Lower leg skin (tissue), 4 donors: ENCODE data around the gene PLXDC2. TPM values are rescaled to one million over a fixed set of nuclear protein-coding genes. Genes with fewer than 3 reads are reported as not detected.

ENCODE experiments used
- DNase-seq, 2 donors: peaks; one replicate each; pipeline ENCODE4 v3.0.0-alpha.2; 2019; ENCODE audit warnings: low spot score in 2 of 2
- H3K4me3 ChIP-seq: fragments of 200-600 bp; sonication (generic); 2 replicates; pipeline ENCODE4 v1.5.1; 2017; ENCODE audit warnings: mild to moderate bottlenecking, low read depth; ENCODE audit not compliant: poor library complexity, severe bottlenecking
- POLR2A ChIP-seq, 2 donors: fragments of 450-650 bp; IDR thresholded peaks; one replicate each; pipeline ENCODE4 v1.6.1; 2016 to 2017; ENCODE audit warnings: antibody characterized with exemption in 2 of 2, mild to moderate bottlenecking in 1 of 2, moderate library complexity in 1 of 2
- WGBS, 2 donors: methylation state at CpG; one replicate each; pipeline ENCODE4 v1.1.5; 2018; 5-methylcytosine and 5-hydroxymethylcytosine counted together
- intact Hi-C: fragments of 100-400 bp; cut with DNase I; formaldehyde crosslinking; loops from one replicate; pipeline ENCODE4 v1.15.0; 2023; ENCODE audit warnings: low total_unique reads
- total RNA-seq, 4 donors: library from RNA; depleted of rRNA; stranded (reverse); fragments of >200 nt; gene quantifications; one replicate each; pipeline ENCODE4 v1.1.0, GENCODE V29; 2016
- TF ChIP-seq, protein P1 (sequence below), 3 donors: fragments of 450-650 bp; IDR thresholded peaks; one replicate each; pipeline ENCODE4 v1.5.1; 2016; ENCODE audit warnings: antibody characterized with exemption in 3 of 3, mild to moderate bottlenecking in 3 of 3, moderate library complexity in 2 of 3

PLXDC2 gene
- total RNA-seq, 4 donors from 2014 or later, result 75.3 to 113 (median 95.3) TPM

DNA sequence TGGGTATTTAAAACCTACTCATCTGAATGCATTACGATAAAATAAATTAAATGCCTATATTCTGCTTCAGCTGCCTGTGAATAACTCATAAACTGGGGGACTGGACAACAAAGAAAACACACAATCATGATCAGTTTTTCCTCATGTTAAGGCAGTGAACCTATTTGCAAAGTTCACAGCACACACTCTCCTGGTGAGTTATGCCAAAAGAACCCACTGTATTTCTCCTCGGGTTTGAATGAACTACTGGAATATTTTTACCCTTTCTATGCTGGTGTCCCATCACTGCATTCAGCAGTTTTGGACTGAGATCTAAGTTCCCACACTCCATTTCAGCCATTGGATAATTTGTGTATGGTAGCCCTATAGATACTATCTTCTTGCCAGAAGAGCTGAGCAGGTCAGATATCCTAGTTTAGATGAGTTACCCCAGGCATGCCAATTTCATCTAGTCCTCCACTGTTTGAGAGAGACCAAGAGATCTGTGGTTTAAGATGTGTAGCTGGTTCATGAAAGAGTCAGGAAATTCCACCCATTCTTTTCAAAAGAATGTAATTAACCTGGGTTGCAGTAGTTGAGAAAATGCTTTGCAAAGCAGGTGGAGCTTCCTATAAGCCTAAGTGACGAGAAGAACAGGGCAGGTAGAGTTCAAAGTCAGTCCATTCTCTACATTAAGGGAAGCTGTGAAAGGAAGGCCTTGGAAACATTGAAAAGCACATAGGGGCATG is 101.7 kb downstream of the PLXDC2 start:
- H3K4me3 ChIP-seq, result no peak overlapping the region
- no peak for TF ChIP-seq POLR2A (IDR thresholded peaks at IDR 0.05)
- TF ChIP-seq, protein P1, sequence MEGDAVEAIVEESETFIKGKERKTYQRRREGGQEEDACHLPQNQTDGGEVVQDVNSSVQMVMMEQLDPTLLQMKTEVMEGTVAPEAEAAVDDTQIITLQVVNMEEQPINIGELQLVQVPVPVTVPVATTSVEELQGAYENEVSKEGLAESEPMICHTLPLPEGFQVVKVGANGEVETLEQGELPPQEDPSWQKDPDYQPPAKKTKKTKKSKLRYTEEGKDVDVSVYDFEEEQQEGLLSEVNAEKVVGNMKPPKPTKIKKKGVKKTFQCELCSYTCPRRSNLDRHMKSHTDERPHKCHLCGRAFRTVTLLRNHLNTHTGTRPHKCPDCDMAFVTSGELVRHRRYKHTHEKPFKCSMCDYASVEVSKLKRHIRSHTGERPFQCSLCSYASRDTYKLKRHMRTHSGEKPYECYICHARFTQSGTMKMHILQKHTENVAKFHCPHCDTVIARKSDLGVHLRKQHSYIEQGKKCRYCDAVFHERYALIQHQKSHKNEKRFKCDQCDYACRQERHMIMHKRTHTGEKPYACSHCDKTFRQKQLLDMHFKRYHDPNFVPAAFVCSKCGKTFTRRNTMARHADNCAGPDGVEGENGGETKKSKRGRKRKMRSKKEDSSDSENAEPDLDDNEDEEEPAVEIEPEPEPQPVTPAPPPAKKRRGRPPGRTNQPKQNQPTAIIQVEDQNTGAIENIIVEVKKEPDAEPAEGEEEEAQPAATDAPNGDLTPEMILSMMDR (IDR thresholded peaks at IDR 0.05), result no peak
- DNase-seq, result no peak
- intact Hi-C loops, result no loop called here
- 54 to 58% methylated on average over 3 of the region's 3 CpGs for WGBS, 2 donors

DNA sequence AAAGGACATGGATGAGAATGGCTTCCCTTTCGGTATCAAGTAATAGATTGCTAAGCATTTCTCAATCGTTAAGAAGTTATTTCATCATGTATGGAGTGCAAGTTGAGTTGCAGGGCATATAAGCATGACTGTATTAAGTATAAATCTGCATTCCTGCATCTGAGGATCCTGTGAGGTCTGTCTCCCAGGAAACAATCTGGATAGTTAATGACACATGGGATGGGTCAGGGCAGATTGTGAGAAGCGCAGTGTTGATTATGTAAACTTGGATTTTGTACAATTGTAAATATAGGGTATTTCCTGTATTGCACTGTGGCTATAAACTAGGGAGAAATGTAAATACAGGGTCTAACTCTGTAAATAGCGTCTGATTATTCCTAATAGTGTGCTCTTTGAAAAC is 102.6 kb downstream of the PLXDC2 start:
- H3K4me3 ChIP-seq, result no peak overlapping the region
- TF ChIP-seq, protein P1 (IDR thresholded peaks at IDR 0.05), result no peak
- no peak for TF ChIP-seq POLR2A (IDR thresholded peaks at IDR 0.05)
- intact Hi-C loops, result no loop called here
- WGBS, 2 donors, result 34 to 54% methylated on average over 4 of the region's 4 CpGs
- no peak for DNase-seq

DNA sequence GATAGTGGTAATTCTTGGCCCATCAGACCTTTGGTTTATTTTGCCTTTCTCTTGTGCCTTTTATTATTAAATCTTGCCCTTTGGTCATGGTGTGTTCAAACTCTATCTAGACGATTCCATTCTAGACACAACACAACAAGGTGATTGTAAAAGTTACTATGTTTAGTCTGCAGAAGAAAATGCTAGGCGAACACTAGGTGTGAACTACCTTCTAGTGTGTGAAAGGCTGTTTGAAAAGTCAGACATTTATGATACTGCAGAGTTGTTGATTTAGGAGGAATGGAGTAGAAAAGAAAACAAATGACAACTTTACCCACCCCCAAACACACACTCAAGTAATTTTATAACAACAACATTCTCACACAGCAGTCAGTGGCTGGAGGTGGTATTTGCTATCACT is 103.4 kb downstream of the PLXDC2 start:
- no peak for DNase-seq
- intact Hi-C loops, result no loop called here
- WGBS, 2 donors, result 58 to 61% methylated on average over 2 of the region's 2 CpGs
- no peak overlapping the region for H3K4me3 ChIP-seq
- no peak for TF ChIP-seq POLR2A (IDR thresholded peaks at IDR 0.05)
- TF ChIP-seq, protein P1 (IDR thresholded peaks at IDR 0.05), result no peak

DNA sequence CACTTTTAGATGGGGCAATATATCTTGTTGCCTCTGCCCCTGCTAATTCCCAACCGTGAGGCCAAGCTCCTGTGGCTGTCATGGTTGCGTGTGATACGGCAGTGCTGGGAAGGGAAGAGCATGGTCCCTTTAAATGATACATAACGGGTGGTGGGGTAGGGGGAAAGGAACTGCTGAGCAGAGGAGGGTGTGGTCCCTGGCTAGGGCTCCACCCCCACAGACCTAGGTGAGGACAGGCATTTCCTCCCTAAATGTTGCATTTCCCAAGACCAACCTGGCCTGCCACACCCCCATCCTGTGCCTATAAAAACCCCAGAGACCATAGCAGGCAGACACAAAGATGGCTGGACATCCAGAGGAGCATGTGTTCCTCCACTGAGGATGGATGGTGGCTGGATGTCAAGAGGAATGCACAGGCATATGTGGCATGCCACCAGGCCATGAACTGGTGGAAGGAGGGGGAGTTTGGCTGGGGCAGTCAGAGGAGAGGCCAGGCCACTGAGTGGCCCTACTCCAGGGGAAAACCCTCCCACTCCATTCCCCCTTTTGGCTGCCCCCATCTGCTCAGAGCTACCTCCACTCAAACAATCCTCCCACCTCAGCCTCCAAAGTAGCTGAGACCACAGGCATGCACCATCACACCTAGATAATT is 104.0 kb downstream of the PLXDC2 start:
- 84 to 86% methylated on average over 4 of the region's 4 CpGs for WGBS, 2 donors
- intact Hi-C loops, result no loop called here
- no peak for DNase-seq
- no peak overlapping the region for H3K4me3 ChIP-seq
- TF ChIP-seq POLR2A (IDR thresholded peaks at IDR 0.05), result no peak
- TF ChIP-seq, protein P1 (IDR thresholded peaks at IDR 0.05), result no peak

DNA sequence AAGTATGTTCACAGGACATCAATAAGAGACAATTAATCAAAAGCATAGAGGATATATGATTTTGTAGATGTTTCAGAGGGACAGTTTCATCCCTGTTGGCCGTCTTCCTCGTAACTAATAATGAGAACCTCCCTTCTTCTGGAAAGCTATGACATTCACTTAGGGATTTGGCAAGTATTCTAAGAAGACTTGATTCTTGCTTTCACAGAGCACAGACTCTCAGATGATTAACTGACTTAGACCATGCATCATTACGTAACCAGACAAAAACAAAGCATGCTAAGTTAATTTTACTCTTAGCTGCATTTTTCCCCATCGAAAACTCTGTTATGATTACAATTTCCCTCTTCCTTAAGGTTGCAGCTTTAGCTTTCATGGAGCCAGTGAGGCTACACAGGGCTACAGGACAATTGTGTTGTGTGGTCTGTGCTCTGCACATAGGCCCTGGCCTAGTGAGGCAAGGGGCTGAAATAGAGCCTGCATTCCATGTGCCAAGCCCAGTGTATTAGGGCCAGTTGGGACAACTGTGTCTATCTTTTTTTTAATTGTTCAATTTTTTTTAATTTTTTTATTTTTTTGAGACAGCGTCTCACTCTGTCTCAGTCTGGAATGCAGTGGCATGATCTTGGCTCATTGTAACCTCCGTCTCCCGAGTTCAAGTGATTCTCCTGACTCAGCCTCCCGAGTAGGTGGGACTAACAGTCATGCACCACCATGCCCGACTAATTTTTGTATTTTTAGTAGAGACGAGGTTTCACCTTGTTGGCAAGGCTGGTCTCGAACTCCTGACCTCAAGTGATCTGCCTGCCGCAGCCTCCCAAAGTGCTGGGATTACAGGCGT is 105.3 kb downstream of the PLXDC2 start:
- WGBS, 2 donors, result 28 to 33% methylated on average over 13 of the region's 13 CpGs
- intact Hi-C loops, result no loop called here
- no peak for DNase-seq
- no peak overlapping the region for H3K4me3 ChIP-seq
- TF ChIP-seq, protein P1 (IDR thresholded peaks at IDR 0.05), result no peak
- TF ChIP-seq POLR2A (IDR thresholded peaks at IDR 0.05), result no peak
